HL-60 (cell line): ENCODE measurements around the gene ITGBL1.

ENCODE experiments used
- DNase-seq, 2 experiments: peaks; one replicate each; pipeline ENCODE4 v3.0.0-alpha.2; 2010 to 2020; ENCODE audit warnings: low read depth in 1 of 2, low spot score in 1 of 2
- H3K27ac ChIP-seq: fragments of 250-450 bp; sonication (Bioruptor Pico); replicated peaks from 2 replicates; pipeline ENCODE4 v1.5.1; 2020; ENCODE audit warnings: mild to moderate bottlenecking, moderate library complexity
- H3K27me3 ChIP-seq: fragments of 250-450 bp; sonication (Bioruptor Pico); 2 replicates; pipeline ENCODE4 v1.5.1; 2021; ENCODE audit warnings: mild to moderate bottlenecking, moderate library complexity; ENCODE audit not compliant: insufficient read depth, poor library complexity, severe bottlenecking
- H3K4me3 ChIP-seq: replicated peaks from 2 replicates; pipeline ENCODE4 v1.5.1; 2011; ENCODE audit warnings: mild to moderate bottlenecking, control low read depth, low read length; ENCODE audit not compliant: insufficient read depth
- CTCF ChIP-seq: IDR thresholded peaks from one replicate; pipeline ENCODE4 v1.5.1; 2011; ENCODE audit warnings: low read length, control low read depth, inconsistent platforms; ENCODE audit not compliant: insufficient read depth
- GABPA ChIP-seq: IDR thresholded peaks from 2 replicates; pipeline ENCODE4 v1.6.1; 2012; ENCODE audit warnings: low read depth
- POLR2AphosphoS5 ChIP-seq: IDR thresholded peaks from 2 replicates; pipeline ENCODE4 v1.6.1; 2012; ENCODE audit warnings: low read depth
- REST ChIP-seq: IDR thresholded peaks from 2 replicates; pipeline ENCODE4 v1.6.1; 2012; ENCODE audit warnings: low read depth; ENCODE audit not compliant: insufficient replicate concordance
- SPI1 ChIP-seq: IDR thresholded peaks from 2 replicates; pipeline ENCODE4 v1.6.1; 2012; ENCODE audit warnings: low read depth, mild to moderate bottlenecking, borderline replicate concordance

The ITGBL1 gene

GRCh38 chr13:101714195-101714594, 261.7 kb downstream of the ITGBL1 start:
- DNase-seq: no peak
- H3K4me3 ChIP-seq: no peak overlapping the region

GRCh38 chr13:101717353-101717752, 264.9 kb downstream of the ITGBL1 start:
- H3K27me3 ChIP-seq: no peaks in the 10 kb centered on the region
- DNase-seq: no peak
- no peak overlapping the region for H3K4me3 ChIP-seq
- TF ChIP-seq GABPA: no peak
- no peak for TF ChIP-seq POLR2AphosphoS5
- no peak overlapping the region for H3K27ac ChIP-seq

More at GRCh38 chr13:101714195-101714594, 261.7 kb downstream of the ITGBL1 start:
- Histone ChIP-seq H3K27ac (no peak overlapping the region), H3K27me3 (no peaks in the 10 kb centered on the region)
- TF ChIP-seq CTCF (no peak), SPI1 (no peak), REST (no peak), POLR2AphosphoS5 (no peak), GABPA (no peak)

- Histone ChIP-seq H3K27ac (no peak overlapping the region), H3K27me3 (no peaks in the 10 kb centered on the region), H3K4me3 (no peak overlapping the region)
- TF ChIP-seq REST (no peak), POLR2AphosphoS5 (no peak), GABPA (no peak), SPI1 (no peak), CTCF (no peak)
- DNase-seq: no peak
Observed at GRCh38 chr13:101718496-101718895, 266.0 kb downstream of the ITGBL1 start.

GRCh38 chr13:101726681-101727080, 274.2 kb downstream of the ITGBL1 start:
- H3K27me3 ChIP-seq: no peaks in the 10 kb centered on the region
- H3K4me3 ChIP-seq: no peak overlapping the region
- TF ChIP-seq GABPA: no peak
- TF ChIP-seq POLR2AphosphoS5: no peak
- no peak for TF ChIP-seq SPI1
- no peak for TF ChIP-seq CTCF
- TF ChIP-seq REST: no peak
- H3K27ac ChIP-seq: no peak overlapping the region
- no peak for DNase-seq
